GM23338 (cell line): ENCODE results near the gene TMEM143. TPM values are rescaled to one million over a fixed set of nuclear protein-coding genes. Genes with fewer than 3 reads are reported as not detected.
A peak's percentile ranks its signal among the peaks of the same experiment; 100 is the strongest.

Experiments
- ATAC-seq: fragments of 200-7000 bp; cut with Tn5 transposase; 3 replicates; pipeline ENCODE4 v1.9.1; 2020
- DNase-seq: peaks from one replicate; pipeline ENCODE4 v3.0.0-alpha.2; 2015; ENCODE audit warnings: low spot score
- H2AFZ ChIP-seq: fragments of 200-600 bp; sonication (generic); 2 replicates; pipeline ENCODE4 v1.8.0; 2016; ENCODE audit warnings: antibody characterized with exemption, mild to moderate bottlenecking, moderate library complexity
- H3F3A ChIP-seq: fragments of 200-600 bp; sonication (generic); replicated peaks from 2 replicates; pipeline ENCODE4 v1.8.0; 2017; ENCODE audit warnings: antibody characterized with exemption, mixed run types, low read depth
- H3K27ac ChIP-seq: fragments of 200-600 bp; sonication (generic); 2 replicates; pipeline ENCODE4 v1.6.1; 2016; ENCODE audit warnings: low read depth
- H3K27me3 ChIP-seq: fragments of 200-600 bp; sonication (generic); 2 replicates; pipeline ENCODE4 v1.8.0; 2016; ENCODE audit warnings: mild to moderate bottlenecking, mixed run types, moderate library complexity; ENCODE audit not compliant: insufficient read depth
- H3K36me3 ChIP-seq: fragments of 200-600 bp; sonication (generic); 2 replicates; pipeline ENCODE4 v1.8.0; 2016; ENCODE audit warnings: mild to moderate bottlenecking; ENCODE audit not compliant: insufficient read depth
- H3K4me1 ChIP-seq: fragments of 200-600 bp; sonication (generic); 2 replicates; pipeline ENCODE4 v1.8.0; 2016; ENCODE audit warnings: mild to moderate bottlenecking, moderate library complexity; ENCODE audit not compliant: insufficient read depth
- H3K4me2 ChIP-seq: fragments of 200-600 bp; sonication (generic); 2 replicates; pipeline ENCODE4 v1.7.1; 2017; ENCODE audit warnings: mixed run types
- H3K4me3 ChIP-seq: fragments of 200-600 bp; sonication (generic); 2 replicates; pipeline ENCODE4 v1.6.1; 2016; ENCODE audit warnings: mixed run types
- H3K79me2 ChIP-seq: fragments of 200-600 bp; sonication (generic); replicated peaks from 2 replicates; pipeline ENCODE4 v1.8.0; 2017; ENCODE audit warnings: mild to moderate bottlenecking; ENCODE audit not compliant: insufficient read depth
- H3K9me2 ChIP-seq: fragments of 200-600 bp; sonication (generic); 2 replicates; pipeline ENCODE4 v1.8.0; 2017; ENCODE audit not compliant: insufficient read depth
- H4K20me1 ChIP-seq: fragments of 200-600 bp; sonication (generic); replicated peaks from 2 replicates; pipeline ENCODE4 v1.8.0; 2017; ENCODE audit warnings: mild to moderate bottlenecking; ENCODE audit not compliant: insufficient read depth
- H3K27ac Mint-ChIP-seq: 2 replicates; pipeline ENCODE4 v1.8.0; 2020; ENCODE audit warnings: inconsistent platforms, mild to moderate bottlenecking, moderate library complexity, mixed read lengths
- H3K27me3 Mint-ChIP-seq: 3 replicates; pipeline ENCODE4 v1.8.0; 2022; ENCODE audit warnings: low read depth, mild to moderate bottlenecking, moderate library complexity, mixed read lengths, inconsistent platforms; ENCODE audit not compliant: insufficient read depth, poor library complexity
- H3K36me3 Mint-ChIP-seq: 3 replicates; pipeline ENCODE4 v1.8.0; 2021; ENCODE audit warnings: low read depth, mild to moderate bottlenecking, inconsistent platforms, moderate library complexity, mixed read lengths
- H3K4me1 Mint-ChIP-seq: 3 replicates; pipeline ENCODE4 v1.8.0; 2020; ENCODE audit warnings: mild to moderate bottlenecking, inconsistent platforms, mixed read lengths
- H3K4me3 Mint-ChIP-seq: 3 replicates; pipeline ENCODE4 v1.8.0; 2021; ENCODE audit warnings: moderate library complexity, mild to moderate bottlenecking, inconsistent platforms, mixed read lengths
- H3K9me3 Mint-ChIP-seq: 3 replicates; pipeline ENCODE4 v1.8.0; 2020; ENCODE audit warnings: moderate library complexity, mild to moderate bottlenecking, inconsistent platforms, mixed read lengths
- EZH2 ChIP-seq: fragments of 200-600 bp; sonication (generic); IDR thresholded peaks from one replicate; pipeline ENCODE4 v1.8.0; 2017; ENCODE audit warnings: antibody characterized with exemption, mild to moderate bottlenecking, low read depth; ENCODE audit not compliant: unreplicated experiment
- NANOG ChIP-seq: IDR thresholded peaks from 2 replicates; pipeline ENCODE4 v1.6.1; 2016; ENCODE audit warnings: antibody characterized with exemption, borderline replicate concordance
- POLR2AphosphoS5 ChIP-seq: IDR thresholded peaks from 2 replicates; pipeline ENCODE4 v1.6.1; 2016; ENCODE audit warnings: antibody characterized with exemption, low read depth
- STAT1 ChIP-seq: IDR thresholded peaks from one replicate; pipeline ENCODE4 v1.6.1; 2016; ENCODE audit warnings: antibody characterized with exemption; ENCODE audit not compliant: unreplicated experiment
- ZNF331 ChIP-seq: fragments of 250-450 bp; sonication (Bioruptor Pico); IDR thresholded peaks from 2 replicates; pipeline ENCODE4 v1.5.0; 2020; ENCODE audit warnings: low read depth, mild to moderate bottlenecking, moderate library complexity
- polyA plus RNA-seq: library from polyadenylated mRNA; unstranded; fragments of >200 nt; fragmentation: Nextera tagmentation; extraction: Ambion mirVana; gene quantifications from 2 replicates; pipeline ENCODE4 v1.2.1, GENCODE V29; 2016
- total RNA-seq: library from RNA; depleted of rRNA; stranded (reverse); fragments of >200 nt; shearing (Covaris generic); gene quantifications from 2 replicates; pipeline ENCODE4 v1.2.3, GENCODE V29; 2014
- TF ChIP-seq, protein P1 (sequence below): fragments of 250-450 bp; sonication (Bioruptor Pico); IDR thresholded peaks from 2 replicates; pipeline ENCODE4 v1.5.0; 2020; ENCODE audit warnings: mild to moderate bottlenecking, moderate library complexity
- TF ChIP-seq, protein P2 (sequence below), 2 experiments: fragments of 200-600 bp in 1 of 2; sonication (generic) in 1 of 2; conservative IDR thresholded peaks; 2 replicates each; pipeline versions ENCODE4 v1.5.1 to v1.6.1; 2016 to 2017; ENCODE audit warnings: antibody characterized with exemption in 2 of 2, low read depth in 2 of 2, mild to moderate bottlenecking in 2 of 2, moderate library complexity in 1 of 2
- TF ChIP-seq, protein P3 (sequence below): IDR thresholded peaks from 2 replicates; pipeline ENCODE4 v1.6.1; 2016; ENCODE audit warnings: antibody characterized with exemption

TMEM143 gene
- total and polyA plus RNA-seq, 2 experiments from 2014 or later, result 12.8 to 15.0 TPM

DNA sequence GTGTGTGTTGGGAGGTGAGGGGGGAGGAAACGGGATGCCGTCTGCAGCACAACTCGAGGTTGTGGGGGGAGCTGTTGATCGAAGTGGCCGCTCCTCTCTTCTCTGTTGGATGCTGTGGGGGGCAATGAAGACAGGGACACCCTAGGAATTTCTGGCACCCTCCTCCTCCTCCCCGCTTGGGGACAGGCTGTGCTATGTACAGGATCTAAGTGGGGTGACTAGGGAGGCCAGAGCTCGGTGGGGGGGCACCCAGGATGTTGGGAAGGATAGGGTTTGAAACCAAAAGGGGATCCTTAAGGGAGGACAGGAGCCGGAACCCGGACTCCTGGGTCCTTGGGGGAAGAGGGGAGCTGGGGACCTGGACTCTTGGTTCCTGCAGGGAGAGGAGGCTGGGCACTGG, 31.8 kb upstream of the TMEM143 start (continued):
- TF ChIP-seq, protein P1, sequence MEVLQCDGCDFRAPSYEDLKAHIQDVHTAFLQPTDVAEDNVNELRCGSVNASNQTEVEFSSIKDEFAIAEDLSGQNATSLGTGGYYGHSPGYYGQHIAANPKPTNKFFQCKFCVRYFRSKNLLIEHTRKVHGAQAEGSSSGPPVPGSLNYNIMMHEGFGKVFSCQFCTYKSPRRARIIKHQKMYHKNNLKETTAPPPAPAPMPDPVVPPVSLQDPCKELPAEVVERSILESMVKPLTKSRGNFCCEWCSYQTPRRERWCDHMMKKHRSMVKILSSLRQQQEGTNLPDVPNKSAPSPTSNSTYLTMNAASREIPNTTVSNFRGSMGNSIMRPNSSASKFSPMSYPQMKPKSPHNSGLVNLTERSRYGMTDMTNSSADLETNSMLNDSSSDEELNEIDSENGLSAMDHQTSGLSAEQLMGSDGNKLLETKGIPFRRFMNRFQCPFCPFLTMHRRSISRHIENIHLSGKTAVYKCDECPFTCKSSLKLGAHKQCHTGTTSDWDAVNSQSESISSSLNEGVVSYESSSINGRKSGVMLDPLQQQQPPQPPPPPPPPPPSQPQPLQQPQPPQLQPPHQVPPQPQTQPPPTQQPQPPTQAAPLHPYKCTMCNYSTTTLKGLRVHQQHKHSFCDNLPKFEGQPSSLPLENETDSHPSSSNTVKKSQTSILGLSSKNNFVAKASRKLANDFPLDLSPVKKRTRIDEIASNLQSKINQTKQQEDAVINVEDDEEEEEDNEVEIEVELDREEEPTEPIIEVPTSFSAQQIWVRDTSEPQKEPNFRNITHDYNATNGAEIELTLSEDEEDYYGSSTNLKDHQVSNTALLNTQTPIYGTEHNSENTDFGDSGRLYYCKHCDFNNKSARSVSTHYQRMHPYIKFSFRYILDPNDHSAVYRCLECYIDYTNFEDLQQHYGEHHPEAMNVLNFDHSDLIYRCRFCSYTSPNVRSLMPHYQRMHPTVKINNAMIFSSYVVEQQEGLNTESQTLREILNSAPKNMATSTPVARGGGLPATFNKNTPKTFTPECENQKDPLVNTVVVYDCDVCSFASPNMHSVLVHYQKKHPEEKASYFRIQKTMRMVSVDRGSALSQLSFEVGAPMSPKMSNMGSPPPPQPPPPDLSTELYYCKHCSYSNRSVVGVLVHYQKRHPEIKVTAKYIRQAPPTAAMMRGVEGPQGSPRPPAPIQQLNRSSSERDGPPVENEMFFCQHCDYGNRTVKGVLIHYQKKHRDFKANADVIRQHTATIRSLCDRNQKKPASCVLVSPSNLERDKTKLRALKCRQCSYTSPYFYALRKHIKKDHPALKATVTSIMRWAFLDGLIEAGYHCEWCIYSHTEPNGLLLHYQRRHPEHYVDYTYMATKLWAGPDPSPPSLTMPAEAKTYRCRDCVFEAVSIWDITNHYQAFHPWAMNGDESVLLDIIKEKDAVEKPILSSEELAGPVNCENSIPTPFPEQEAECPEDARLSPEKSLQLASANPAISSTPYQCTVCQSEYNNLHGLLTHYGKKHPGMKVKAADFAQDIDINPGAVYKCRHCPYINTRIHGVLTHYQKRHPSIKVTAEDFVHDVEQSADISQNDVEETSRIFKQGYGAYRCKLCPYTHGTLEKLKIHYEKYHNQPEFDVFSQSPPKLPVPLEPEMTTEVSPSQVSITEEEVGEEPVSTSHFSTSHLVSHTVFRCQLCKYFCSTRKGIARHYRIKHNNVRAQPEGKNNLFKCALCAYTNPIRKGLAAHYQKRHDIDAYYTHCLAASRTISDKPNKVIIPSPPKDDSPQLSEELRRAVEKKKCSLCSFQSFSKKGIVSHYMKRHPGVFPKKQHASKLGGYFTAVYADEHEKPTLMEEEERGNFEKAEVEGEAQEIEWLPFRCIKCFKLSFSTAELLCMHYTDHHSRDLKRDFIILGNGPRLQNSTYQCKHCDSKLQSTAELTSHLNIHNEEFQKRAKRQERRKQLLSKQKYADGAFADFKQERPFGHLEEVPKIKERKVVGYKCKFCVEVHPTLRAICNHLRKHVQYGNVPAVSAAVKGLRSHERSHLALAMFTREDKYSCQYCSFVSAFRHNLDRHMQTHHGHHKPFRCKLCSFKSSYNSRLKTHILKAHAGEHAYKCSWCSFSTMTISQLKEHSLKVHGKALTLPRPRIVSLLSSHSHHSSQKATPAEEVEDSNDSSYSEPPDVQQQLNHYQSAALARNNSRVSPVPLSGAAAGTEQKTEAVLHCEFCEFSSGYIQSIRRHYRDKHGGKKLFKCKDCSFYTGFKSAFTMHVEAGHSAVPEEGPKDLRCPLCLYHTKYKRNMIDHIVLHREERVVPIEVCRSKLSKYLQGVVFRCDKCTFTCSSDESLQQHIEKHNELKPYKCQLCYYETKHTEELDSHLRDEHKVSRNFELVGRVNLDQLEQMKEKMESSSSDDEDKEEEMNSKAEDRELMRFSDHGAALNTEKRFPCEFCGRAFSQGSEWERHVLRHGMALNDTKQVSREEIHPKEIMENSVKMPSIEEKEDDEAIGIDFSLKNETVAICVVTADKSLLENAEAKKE (CRISPR knock-in tag), result no peak
- TF ChIP-seq EZH2 (no peak), ZNF331 (CRISPR knock-in tag) (no peak), NANOG (no peak), POLR2AphosphoS5 (no peak), STAT1 (no peak)
- TF ChIP-seq, protein P2, sequence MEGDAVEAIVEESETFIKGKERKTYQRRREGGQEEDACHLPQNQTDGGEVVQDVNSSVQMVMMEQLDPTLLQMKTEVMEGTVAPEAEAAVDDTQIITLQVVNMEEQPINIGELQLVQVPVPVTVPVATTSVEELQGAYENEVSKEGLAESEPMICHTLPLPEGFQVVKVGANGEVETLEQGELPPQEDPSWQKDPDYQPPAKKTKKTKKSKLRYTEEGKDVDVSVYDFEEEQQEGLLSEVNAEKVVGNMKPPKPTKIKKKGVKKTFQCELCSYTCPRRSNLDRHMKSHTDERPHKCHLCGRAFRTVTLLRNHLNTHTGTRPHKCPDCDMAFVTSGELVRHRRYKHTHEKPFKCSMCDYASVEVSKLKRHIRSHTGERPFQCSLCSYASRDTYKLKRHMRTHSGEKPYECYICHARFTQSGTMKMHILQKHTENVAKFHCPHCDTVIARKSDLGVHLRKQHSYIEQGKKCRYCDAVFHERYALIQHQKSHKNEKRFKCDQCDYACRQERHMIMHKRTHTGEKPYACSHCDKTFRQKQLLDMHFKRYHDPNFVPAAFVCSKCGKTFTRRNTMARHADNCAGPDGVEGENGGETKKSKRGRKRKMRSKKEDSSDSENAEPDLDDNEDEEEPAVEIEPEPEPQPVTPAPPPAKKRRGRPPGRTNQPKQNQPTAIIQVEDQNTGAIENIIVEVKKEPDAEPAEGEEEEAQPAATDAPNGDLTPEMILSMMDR (conservative IDR thresholded peaks at IDR 0.05; ENCODE audit: low read depth in 2 of 2), result no peak

DNA sequence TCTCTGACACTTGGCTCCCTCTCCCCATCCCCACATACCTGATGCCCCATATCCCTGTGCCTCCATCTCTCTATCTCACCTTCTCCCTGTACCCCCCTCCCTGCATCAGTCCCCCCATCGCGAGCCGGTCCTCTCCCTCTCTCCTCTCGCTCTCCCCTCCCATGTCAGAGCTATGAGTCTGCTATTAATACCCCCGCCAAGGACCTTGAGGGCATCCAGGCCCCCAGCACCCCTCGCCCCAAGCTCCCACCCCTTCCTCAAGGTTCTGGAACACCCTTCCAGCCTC, 31.4 kb upstream of the TMEM143 start:
- H3K4me1 ChIP-seq, result peaks cover 49% of the 10 kb centered on the region
- peaks cover 62% of the 10 kb centered on the region for H3K27me3 ChIP-seq
- Mint-ChIP-seq H3K4me3 (peak overlapping the region; percentile 73), H3K4me1 (peaks cover 53% of the 10 kb centered on the region), H3K27ac (no peak overlapping the region), H3K27me3 (peaks cover 63% of the 10 kb centered on the region), H3K36me3 (peaks cover 7% of the 10 kb centered on the region; the same call in 1 of the 3 replicates), H3K9me3 (peaks cover 5% of the 10 kb centered on the region; the same call in 2 of the 3 replicates)
- peak overlapping the region; percentile 74 for H3K4me3 ChIP-seq
- peak overlapping the region; percentile 95 for H3K4me2 ChIP-seq
- peaks cover 12% of the 10 kb centered on the region for H3K79me2 ChIP-seq
- no peaks in the 10 kb centered on the region for H3K36me3 ChIP-seq
- H4K20me1 ChIP-seq, result no peaks in the 10 kb centered on the region
- TF ChIP-seq EZH2, result peak; percentile 0
- TF ChIP-seq, protein P3, sequence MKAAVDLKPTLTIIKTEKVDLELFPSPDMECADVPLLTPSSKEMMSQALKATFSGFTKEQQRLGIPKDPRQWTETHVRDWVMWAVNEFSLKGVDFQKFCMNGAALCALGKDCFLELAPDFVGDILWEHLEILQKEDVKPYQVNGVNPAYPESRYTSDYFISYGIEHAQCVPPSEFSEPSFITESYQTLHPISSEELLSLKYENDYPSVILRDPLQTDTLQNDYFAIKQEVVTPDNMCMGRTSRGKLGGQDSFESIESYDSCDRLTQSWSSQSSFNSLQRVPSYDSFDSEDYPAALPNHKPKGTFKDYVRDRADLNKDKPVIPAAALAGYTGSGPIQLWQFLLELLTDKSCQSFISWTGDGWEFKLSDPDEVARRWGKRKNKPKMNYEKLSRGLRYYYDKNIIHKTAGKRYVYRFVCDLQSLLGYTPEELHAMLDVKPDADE, result no peak
- H3K9me2 ChIP-seq, result no peaks in the 10 kb centered on the region
- H2AFZ ChIP-seq, result no peak overlapping the region
- no peak for ATAC-seq
- DNase-seq, result peak; percentile 68
- peaks cover 16% of the 10 kb centered on the region for H3F3A ChIP-seq
- no peak overlapping the region for H3K27ac ChIP-seq
